Measurements from ENCODE around the gene MMAA.

DNA sequence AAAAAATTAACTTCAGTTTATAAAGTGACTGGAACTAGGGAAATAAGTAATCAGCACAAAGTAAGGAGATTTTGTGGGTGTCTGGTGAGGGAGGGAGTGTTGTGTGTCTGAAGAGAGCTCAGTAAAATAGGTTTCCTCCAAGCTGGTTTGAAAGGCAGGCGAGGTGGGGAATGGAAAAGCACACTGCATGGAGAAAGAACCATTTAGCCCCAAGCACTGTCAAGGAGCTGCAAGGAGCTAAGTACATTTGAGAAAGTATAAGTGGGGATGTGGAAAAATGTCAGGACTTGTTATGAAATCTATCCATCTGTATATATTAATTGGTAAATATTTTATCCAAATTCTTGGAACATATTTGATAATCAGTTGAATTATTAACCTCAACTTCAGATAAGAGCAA lies 61.7 kb downstream of the MMAA start:
- TF ChIP-seq, protein P1, sequence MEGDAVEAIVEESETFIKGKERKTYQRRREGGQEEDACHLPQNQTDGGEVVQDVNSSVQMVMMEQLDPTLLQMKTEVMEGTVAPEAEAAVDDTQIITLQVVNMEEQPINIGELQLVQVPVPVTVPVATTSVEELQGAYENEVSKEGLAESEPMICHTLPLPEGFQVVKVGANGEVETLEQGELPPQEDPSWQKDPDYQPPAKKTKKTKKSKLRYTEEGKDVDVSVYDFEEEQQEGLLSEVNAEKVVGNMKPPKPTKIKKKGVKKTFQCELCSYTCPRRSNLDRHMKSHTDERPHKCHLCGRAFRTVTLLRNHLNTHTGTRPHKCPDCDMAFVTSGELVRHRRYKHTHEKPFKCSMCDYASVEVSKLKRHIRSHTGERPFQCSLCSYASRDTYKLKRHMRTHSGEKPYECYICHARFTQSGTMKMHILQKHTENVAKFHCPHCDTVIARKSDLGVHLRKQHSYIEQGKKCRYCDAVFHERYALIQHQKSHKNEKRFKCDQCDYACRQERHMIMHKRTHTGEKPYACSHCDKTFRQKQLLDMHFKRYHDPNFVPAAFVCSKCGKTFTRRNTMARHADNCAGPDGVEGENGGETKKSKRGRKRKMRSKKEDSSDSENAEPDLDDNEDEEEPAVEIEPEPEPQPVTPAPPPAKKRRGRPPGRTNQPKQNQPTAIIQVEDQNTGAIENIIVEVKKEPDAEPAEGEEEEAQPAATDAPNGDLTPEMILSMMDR (IDR thresholded peaks at IDR 0.05), result no peak
- TF ChIP-seq EP300 (IDR thresholded peaks at IDR 0.05) (no peak), POLR2A (IDR thresholded peaks at IDR 0.05) (no peak)
